Fibroblast of pulmonary artery (primary cell): ENCODE measurements around the gene TMOD3.

Source experiments
- DNase-seq: peaks from one replicate; pipeline ENCODE4 v3.0.0-alpha.2; 2010; ENCODE audit warnings: low read depth
- H3K4me3 ChIP-seq: replicated peaks from 2 replicates; pipeline ENCODE4 v1.5.1; 2011; ENCODE audit warnings: low read depth, mild to moderate bottlenecking, control low read depth, low read length, moderate library complexity
- CTCF ChIP-seq: IDR thresholded peaks from 2 replicates; pipeline ENCODE4 v1.5.1; 2011; ENCODE audit warnings: mild to moderate bottlenecking, control low read depth, low read length, inconsistent platforms; ENCODE audit errors: missing control alignments

Gene TMOD3

GRCh38 chr15:51936105-51936478, 106.6 kb downstream of the TMOD3 start:
- no peak overlapping the region for H3K4me3 ChIP-seq
- no peak for TF ChIP-seq CTCF
- no peak for DNase-seq

DNA sequence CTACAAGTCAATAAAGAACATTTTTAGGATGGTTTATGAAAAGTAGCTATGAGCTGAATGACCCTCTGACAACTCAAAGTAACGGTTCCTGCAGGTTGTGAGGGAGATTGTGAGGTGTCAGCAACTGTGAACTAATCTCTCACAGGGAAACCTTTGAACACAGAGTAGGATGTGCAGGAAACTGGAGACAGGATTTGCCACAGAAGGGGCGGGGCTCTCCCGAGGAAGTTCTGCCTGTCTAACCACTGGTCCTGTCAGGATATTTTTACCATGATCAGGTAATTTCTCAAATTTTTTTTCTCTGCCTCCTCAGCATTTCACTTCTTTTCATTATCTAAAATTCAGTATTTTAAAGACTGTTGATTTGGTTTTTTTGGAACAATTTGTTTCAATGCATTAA, 108.8 kb downstream of the TMOD3 start:
- no peak for DNase-seq
- no peak for TF ChIP-seq CTCF
- no peak overlapping the region for H3K4me3 ChIP-seq

DNA sequence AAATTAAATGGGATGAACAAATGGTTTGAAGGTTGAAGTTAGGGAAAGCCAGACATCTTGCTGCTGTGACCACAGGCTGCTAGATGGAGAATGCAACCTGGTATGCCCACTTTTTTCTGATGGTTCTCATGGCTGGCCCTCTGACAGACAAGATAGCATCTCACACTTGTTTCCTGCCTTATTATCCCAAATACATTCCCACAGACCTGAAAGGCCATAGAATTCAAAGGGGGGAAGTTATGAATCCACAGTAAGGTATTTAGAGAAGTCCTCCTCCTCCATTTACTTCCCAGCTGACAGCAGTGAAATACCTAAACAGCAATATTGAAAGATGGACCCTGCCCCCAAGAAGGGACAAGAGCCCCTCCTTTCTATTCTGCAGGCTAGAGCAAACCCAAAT, 109.8 kb downstream of the TMOD3 start:
- H3K4me3 ChIP-seq: no peak overlapping the region
- no peak for TF ChIP-seq CTCF
- DNase-seq: peak; percentile 56

- no peak for TF ChIP-seq CTCF
These were observed 117.7 kb downstream of the TMOD3 start for GRCh38 chr15:51947124-51947523.

GRCh38 chr15:51952805-51953204, 123.4 kb downstream of the TMOD3 start:
- no peak overlapping the region for H3K4me3 ChIP-seq
- no peak for TF ChIP-seq CTCF
- DNase-seq: no peak

More at GRCh38 chr15:51947124-51947523, 117.7 kb downstream of the TMOD3 start:
- H3K4me3 ChIP-seq: no peak overlapping the region
- DNase-seq: no peak

- TF ChIP-seq CTCF: no peak
- H3K4me3 ChIP-seq: no peak overlapping the region
- DNase-seq: no peak
These were observed 126.1 kb downstream of the TMOD3 start for GRCh38 chr15:51955504-51955903.
